Stimulated activated CD8-positive, alpha-beta memory T cell treated with anti-CD3 and anti-CD28 coated beads, Interleukin-4, amount 100 ng/mL, for 4 hours (primary cell): ENCODE results near the gene NLRP6.

Experiments used
- DNase-seq, 2 donors: peaks; one replicate each; pipeline ENCODE4 v3.0.0-alpha.2; 2020; ENCODE audit warnings: low read depth in 2 of 2, low spot score in 1 of 2

The NLRP6 gene

GRCh38 chr11:292211-293121, 14.3 kb downstream of the NLRP6 start:
- DNase-seq, result no peak

- DNase-seq, result no peak
Observed at GRCh38 chr11:293271-293851, 15.2 kb downstream of the NLRP6 start.

GRCh38 chr11:293852-294661, 15.8 kb downstream of the NLRP6 start:
- DNase-seq, result no peak

GRCh38 chr11:294780-295179, 16.6 kb downstream of the NLRP6 start:
- no peak for DNase-seq

GRCh38 chr11:295351-296170, 17.4 kb downstream of the NLRP6 start:
- DNase-seq, result no peak

GRCh38 chr11:296171-297050, 18.2 kb downstream of the NLRP6 start:
- DNase-seq, result no peak

- no peak for DNase-seq
Observed at GRCh38 chr11:297051-297585, 18.9 kb downstream of the NLRP6 start.

- DNase-seq, result no peak
Observed at GRCh38 chr11:297586-298405, 19.6 kb downstream of the NLRP6 start.

GRCh38 chr11:298406-299065, 20.3 kb downstream of the NLRP6 start:
- no peak for DNase-seq

GRCh38 chr11:299081-299891, 21.1 kb downstream of the NLRP6 start, which contains the start of gene IFITM5:
TSS of gene IFITM5 (minus strand) at chr11:299526. CDS start at chr11:299490, 36 bp downstream.
- no peak for DNase-seq

- DNase-seq, result no peak
Observed at GRCh38 chr11:299951-300735, 21.9 kb downstream of the NLRP6 start.

- no peak for DNase-seq
Observed at GRCh38 chr11:303363-303762, 25.2 kb downstream of the NLRP6 start.

- DNase-seq, result no peak
Observed at GRCh38 chr11:304061-304506, 25.9 kb downstream of the NLRP6 start.

- no peak for DNase-seq
Observed at GRCh38 chr11:304915-305843, 27.0 kb downstream of the NLRP6 start.

- no peak for DNase-seq
Observed at GRCh38 chr11:305844-306211, 27.6 kb downstream of the NLRP6 start.
